HK-2 (cell line): Measurements from ENCODE around the gene ANKRD13D.
"Not testable (repeated sequence)": the region's sequence is repeated elsewhere in the genome, so short reads cannot be mapped to it uniquely, and the experiment has no call there.

Experiments
- DNase-seq: peaks from one replicate; pipeline ENCODE4 v3.0.0-alpha.2; 2018; ENCODE audit not compliant: unreplicated experiment

The ANKRD13D gene

DNA sequence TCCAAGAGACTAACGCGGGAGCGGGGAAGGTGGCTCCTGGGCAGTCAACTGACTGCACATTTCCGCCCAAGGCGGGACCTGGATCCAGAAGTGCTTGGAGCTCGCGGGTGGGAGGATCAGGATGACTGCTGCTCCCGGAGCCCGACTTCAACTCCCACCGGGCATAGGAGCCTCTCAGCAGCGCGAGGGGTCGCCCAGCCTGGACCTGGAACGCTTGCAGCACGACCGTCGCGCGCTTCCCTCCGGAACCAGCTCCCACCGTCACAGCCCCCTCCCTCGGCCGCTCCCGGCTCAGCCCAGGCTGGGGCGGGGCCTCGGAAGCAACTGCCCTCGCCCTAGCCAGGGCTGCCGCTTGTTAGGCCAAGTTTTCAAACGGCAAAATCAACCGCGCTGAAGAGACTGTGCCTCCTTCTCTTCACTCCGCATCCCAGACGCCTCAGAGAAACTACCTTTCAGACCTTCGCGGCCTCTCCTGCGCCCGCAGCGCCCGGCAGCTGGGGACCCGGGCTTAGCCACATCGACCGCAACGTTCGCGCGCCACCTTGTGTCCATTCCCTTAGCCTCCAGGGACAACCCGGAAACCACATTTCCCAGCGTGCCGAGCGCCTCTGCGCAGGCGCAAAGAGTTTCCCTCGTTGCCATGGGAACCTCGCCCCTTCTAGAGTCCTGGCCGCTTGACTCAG is 28.2 kb downstream of the ANKRD13D start:
- peak; percentile 95 for DNase-seq

DNA sequence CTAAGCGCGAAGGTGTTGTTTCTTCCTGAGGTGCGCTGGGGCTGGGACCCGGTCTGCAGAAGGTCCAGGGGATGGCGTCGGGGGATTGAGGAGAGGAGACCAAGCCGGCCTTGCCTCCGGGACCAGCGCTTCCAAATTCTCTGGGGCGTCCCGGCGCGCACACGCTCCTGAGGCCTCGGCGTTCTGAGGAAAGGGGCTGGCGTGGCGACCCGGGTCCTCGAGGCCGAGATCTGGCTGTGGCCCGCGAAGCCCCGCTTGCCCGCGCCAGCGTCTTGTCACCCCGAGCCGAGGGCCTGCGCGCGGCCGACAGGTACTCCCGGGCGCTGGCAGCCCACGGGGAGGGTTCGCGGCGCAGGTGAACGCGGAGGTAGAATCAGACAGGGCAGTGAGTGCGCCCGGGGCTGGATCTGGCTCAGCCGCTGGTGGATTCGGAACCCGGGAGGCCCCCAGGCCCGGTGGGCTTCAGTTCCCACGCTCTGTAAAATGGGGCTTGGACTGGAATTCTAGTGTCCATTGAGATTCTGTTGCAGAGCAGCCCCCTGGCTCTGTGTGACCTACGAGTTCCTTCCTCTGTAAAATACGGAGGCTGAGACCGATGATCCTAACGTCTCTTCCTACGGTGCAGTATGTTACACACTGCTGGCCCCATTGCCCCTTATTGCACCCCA is 28.9 kb downstream of the ANKRD13D start:
- DNase-seq: no peak

DNA sequence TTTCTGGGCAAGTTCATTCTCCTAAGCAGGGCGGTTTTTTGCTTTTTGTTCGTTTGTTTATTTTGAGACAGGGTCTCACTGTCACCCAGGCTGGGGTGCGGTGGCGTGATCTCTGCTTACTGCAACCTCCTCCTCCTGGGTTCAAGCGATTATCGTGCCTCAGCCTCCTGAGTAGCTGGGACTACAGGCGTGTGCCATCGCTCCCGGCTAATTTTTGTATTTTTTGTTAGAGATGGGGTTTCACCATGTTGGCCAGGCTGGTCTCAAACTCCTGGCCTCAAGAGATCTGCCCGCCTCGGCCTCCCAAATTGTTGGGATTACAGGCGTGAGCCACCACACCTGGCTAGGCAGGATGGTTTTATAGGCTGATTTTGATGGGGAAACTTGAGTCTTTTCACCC is 29.8 kb downstream of the ANKRD13D start:
- not testable (repeated sequence) for DNase-seq

DNA sequence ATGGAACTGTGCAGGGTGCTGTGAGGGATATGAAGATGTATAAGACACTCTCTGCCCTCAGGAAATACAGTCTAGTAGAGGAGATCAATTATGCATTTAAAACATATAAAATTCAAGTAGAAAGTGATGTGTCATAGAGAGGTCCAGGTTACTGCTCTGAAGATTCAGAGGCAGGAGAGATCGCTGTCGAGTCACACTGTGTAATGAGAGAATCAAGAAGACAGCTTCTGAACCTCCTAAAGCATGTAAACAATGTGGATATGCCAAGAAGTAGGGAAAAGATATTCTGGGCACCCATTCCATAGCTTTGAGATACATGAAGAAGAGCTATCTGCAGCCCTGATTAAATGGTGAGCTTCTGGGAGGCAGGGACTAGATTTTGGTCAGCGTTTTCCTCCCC is 30.9 kb downstream of the ANKRD13D start:
- no peak for DNase-seq

DNA sequence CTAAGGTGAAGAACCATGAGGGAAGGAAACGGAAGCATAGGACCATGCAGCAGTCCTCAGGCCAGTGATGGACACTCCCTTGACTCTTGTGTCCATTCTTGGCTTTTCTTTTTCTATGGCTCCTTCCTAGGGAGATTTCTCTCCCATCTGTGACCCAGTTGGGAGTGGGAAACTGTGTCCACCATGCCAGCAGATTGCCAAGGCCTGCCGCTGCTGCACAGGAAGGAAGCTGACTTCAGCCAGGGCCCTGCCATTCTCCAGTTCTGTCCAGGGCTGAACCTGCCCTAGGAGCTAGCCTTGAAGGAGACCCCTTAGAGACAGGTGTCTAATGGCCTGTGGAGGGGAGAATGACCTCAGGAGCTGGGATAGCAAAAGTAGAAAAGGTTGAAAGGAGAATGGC is 31.6 kb downstream of the ANKRD13D start:
- no peak for DNase-seq

DNA sequence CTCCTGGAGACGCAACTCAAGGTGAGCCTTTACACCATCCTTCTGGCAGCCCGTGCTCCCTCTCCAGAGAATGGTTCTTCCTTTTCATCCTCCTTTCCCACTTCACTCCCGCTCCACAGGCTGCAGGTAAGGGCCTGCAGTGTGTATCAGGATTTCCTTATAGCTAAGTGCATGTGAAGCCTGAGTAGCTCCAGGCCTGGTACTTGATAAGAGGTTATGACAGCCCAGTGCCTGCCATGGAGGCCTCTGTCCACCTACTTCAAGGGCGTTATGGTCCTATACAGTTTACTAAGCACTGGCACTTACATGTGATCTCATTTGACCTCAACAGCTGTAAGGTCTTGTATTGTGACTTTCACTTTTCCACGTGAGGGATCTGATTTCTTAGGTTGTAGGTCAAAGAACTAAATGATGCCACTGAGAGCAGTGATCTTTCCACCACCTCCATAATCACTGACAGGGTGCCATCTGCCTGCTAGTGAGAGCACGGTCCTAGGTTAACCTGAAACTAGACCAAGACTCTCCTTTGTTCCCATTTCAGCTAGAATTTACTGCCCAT is 32.3 kb downstream of the ANKRD13D start:
- no peak for DNase-seq

DNA sequence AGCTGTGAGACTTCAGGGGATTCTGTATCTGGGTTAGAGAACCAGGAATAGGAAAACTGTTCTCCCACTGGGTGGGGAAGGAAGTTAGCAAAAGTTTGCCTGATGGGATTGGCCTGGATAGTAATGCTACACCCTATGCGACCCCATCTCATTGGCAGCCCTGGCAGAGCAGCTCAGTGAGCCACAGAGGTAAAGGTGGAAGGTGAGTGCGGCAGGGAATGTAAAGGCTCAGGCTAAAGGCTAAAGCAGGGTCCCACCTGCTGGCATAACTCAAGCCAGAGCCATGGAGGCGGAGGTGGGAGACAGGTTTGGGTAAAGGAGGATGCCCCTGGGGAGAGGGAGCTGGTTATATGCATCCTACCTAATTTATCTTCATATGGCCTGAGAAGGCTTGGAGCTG is 32.9 kb downstream of the ANKRD13D start:
- no peak for DNase-seq

DNA sequence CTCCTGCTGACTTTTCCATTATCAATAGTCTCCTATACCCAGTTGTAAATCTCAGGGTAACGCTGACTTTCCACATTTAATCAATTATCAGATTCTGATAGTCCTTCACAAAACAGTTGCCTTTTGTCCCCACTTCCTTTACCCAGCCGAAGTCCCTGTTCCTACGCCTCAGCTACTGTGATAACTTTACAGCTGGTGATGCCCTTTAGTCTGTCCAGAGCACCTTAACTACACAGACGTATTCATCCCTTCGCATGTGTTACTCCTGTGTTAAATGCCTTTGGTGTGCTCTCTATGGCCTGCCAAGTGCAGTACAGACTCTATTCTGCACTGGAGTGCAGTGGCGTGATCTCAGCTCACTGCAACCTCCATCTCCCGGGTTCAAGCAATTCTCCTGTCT is 34.4 kb downstream of the ANKRD13D start:
- DNase-seq: no peak

DNA sequence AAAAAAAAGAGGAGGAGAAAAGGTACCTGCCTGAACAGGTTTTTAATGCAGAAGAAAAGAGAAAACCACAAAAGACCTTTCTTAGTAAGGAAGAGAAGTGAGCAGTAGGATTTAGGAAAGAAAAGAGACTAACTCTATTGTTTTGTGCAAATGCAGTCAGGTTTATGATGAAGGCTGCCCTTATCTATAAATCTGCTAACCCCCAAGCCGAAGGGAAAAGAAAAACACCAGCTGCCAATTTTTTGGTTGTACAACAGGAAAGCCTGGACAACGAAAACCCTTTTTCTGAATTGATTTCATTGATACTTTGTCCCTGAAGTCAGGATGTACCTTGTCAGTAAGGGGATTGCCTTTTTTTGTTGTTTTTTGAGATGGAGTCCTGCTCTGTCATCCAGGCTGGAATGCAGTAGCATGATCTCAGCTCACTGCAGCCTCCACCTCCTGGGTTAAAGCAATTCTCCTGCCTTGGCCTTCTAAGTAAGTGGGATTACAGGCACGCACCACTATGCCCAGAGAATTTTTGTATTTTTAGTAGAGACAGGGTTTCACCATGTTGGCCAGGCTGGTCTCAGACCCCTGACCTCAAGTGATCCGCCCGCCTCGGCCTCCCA is 43.1 kb downstream of the ANKRD13D start:
- DNase-seq: no peak

DNA sequence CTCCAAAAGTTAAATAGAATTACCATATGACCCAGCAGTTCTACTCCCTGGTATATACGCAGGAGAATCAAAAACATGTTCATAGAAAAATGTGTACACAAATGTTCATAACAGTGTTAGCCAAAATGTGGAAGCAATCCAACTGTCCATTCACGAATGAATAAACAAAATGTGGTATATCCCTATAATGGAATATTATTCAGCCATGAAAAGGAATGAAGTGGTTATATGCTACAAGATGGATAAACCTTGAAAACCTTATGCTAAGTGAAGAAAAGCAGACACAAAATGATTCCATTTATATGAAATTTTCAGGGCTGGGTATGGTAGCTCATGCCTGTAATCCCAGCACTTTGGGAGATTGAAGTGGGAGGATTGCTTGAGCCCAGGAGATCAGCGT is 48.2 kb downstream of the ANKRD13D start:
- DNase-seq: no peak

DNA sequence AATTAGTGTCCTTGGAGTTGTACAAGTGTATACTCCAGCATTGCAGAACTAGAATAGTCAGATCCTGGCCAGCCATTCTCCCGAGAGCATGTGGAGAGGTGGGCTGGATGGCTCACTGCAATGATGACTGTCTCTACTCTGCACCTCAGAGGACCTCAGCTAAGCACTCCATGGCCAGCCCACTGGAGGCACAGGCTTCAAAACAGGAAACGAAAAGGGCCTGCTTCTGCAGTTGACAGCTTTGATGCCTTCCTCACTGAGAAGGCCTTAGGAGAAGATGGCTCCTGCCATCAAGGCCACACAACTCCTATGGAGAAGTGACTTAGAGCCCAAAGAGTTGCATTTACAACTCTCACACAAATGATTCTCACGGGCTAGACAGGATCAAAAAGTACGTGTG is 55.2 kb downstream of the ANKRD13D start:
- DNase-seq: no peak

DNA sequence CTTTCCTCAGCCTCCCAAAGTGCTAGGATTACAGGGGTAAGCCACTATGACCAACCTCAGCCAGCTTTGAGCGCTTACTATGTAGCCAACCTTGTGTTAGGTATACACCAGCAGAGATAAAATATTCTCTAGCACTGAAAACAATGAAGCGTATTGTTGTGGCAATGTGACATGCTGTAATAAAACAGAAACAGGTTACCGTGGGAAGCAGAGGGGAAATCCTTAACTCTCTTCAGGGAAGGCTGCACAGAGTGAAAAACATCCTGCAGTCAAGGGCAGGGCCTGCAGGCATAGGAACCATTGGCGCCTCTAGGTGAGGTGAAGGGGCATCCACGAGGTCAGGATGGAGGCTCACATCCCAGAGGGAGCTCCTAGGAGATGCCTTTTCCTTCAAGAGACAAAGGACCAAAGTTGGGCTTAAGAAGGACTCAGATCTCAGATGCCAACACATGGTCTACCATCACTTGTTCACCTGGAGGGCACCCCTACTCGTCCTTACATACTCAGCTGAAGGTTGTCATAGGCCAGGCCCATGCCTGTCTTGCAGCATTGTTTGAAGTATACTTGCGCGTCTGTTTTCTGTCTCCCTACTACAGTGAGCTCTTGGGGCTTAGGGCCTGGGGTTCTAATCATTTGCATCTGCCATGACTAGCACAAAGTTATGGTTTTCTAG is 56.3 kb downstream of the ANKRD13D start:
- no peak for DNase-seq

DNA sequence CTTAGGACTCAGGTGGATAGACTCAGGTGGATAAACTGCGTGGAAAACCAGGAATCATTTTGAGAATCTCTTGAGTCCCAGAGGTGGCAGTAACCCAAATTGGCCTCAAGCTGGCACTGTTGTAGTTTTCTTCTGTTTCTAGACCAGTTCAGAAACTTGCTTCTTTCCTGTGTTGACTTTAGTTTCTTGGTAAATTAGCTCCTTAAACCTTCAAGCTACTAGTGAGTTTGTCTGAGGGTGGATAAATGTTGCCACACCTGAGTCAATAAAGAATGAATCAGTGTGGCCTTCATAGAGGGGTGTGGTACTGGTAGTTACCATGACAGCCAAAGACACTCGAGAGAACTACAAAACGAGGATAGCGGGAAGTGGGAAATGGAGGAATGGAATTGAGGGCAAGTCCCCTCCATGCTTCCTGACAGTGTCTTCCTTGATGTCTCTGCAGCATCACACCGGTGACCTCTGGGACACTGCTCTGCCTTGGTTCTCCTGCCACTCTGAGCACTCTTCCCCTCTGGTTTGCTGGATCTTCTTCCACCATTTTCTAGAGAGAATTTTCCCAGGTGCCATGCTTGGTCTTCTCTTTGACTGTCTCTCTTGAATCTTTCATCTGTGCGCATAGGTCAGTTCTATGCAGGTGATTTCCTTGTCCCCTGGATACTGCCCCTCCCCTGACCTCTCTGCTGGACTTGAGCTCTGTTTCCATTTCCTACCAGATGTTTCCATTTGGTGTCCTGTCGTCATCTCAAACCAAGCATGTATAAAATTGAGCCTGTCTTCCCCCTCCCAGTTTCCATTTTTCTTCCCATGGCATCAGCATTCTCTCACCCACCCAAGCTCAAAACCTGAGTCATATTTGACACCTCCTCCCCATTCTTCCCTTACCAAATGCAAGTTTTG is 57.1 kb downstream of the ANKRD13D start:
- no peak for DNase-seq

DNA sequence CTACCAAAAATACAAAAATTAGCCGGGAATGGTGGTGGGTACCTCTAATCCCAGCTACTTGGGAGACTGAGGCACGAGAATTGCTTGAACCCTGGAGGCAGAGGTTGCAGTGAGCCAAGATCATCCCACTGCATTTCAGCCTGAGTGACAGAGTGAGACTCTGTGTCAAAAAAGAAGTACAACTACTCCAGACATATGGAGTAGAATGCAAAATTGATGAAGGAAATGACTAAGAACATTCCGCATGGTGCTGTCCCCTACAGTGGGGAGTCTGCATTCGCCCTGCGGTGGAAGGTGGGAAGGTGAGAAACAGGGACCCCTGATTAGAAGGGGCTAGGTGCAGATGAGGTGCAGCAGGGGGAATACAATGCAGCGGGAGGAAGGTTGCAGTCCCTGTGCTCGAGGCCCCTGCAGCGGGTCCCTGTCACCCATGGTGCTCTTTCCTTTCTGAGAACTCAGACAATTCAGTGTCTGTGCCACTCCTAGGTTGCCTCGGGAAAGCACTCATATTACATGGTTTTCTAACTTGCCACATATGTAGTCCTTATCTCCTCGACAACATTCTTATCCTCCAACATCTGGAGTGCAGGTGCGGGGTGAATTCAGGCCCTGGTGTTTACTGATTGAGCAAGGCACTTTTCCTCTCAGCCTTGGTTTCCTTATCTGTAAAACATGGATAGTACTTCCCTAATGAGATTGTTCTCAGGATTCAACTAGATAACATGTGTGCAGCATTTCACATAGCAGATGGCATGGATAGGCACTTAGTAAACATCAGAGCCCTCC is 59.1 kb downstream of the ANKRD13D start:
- DNase-seq: no peak

DNA sequence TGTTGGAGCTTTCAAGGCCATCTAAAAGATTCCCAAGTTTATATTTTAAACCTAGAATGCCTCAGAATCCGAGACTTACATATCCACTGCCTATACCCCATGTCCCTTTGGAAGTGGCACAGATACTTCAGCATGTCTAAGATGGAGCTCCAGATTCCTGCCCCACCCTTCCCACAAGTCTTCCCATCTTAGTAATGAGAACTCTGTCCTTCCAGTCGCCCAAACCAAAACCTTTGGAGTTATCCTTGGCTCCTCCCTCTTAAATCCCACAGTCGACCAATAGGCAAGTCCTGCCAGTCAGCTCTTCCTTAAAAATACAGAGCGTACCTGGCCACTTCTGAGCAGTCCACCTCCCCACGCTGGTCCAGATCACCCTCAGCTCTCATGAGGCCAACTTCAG is 59.9 kb downstream of the ANKRD13D start:
- no peak for DNase-seq

DNA sequence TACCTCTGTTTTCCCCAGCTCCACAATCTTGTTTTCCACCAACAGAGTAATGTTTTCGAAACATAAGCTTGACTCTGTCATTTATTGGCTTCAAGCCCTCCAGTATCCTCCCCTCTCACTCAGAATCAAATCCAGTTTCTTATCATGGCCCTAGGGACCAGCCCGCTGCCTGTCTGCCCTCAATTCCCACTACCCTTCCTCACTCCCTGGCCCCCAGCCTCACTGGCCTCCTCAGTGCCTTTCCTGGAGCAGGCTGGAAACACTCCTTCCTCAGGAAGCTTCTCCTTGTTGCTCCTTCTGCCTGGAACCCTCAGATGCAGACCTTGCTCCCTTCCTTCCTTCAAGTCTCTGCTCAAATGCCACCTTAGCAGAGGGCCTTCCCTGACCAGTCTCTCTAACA is 60.4 kb downstream of the ANKRD13D start:
- DNase-seq: no peak

DNA sequence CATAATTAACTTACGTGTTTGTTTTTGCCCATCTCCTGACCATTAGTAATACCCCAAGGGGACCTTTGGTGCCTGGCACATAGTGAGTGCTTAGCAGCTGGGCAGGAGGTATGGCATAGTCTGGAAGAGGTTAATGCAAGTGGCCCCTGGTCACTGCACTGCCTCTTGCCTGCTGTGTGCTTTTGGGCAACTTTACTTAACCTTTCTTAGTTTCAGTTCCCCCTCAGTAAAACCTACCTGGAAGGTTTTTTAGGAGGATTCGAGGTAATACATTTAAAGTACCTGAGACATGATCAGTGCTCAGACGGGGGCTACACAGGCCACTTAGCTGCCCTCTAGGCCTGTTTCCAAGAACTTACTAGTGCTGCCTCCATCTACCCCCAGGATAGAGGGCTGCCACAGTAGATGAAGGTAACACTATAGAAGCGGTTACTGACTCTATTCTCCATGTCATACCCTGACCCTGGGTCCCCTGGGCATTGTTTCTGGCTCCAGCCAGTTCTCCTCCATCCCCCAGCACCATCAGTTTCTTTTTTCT is 60.9 kb downstream of the ANKRD13D start:
- DNase-seq: no peak

DNA sequence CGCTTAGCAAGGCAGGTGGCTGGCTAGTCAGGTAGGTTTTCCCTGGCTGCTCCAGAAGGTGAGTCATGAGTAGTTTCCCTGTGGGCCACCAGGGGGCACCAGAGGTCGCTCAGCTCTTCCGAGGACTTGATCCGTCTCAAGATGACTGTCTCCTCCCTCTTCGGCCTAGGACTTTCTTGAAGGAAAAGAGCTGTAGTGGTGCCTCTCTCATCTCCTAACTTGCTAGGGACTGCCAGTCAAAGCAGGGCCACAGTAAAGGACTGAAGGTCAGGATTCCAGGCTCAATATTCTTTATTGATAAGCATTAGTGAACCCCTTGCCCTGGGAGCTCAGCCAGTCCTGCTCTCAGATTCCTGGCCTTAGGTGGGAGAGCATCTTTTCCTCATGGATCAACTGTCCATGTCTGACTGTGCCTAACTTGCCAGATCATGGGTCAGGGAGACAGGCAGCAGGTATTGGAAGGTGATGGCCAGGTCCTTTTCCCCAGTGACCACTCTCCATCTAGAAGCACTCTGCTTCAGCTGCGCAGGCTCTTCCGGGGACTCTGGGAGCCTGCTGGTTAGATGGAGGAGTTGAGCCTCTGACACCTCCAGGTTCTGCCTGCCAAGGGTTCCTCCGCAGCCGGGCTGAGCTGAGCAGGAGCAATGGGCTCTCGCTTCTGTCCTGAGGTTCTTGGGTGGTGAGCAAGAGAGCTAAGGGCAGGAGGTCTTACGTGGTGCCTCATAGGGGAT is 62.3 kb downstream of the ANKRD13D start:
- peak; percentile 59 for DNase-seq
